Inflammatory macrophage treated with lipopolysaccharide for 4 hours (primary cell): Measurements from ENCODE around the gene TTC16.

ENCODE experiments used
- DNase-seq: peaks from one replicate; pipeline ENCODE4 v3.0.0-alpha.2; 2020

Gene TTC16

DNA sequence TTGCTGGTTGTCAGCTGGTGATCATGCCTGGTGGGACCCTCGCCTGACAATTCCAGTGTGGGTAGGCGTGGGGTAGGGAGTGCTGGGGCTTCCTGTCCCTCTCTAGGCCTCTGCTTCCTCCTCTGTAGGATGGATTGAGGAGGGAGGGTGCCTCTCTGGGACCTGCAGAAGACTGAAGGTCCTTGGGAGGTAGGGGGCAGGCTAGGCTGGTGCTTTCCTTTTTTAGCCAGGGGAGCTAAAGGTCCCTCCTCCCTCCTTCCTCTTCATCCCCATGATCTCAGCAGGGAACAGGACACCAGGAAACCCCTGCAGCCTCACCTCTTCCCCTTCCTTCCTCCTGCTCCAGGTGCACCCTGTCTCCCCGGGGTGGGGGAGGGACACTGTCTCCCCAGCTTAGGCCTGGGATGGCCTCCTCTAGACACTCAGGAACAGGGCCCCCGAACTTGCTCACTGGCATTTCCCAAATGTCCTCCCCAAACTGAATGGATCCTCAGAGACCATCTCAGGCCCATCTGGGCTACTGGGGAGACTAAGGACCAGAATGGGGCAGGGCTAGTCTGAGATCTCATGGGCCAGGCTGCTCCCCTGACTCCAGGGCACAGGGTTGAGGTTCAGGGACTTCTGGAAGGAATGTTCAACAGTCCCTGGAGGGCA is 54.2 kb downstream of the TTC16 start:
- no peak for DNase-seq

DNA sequence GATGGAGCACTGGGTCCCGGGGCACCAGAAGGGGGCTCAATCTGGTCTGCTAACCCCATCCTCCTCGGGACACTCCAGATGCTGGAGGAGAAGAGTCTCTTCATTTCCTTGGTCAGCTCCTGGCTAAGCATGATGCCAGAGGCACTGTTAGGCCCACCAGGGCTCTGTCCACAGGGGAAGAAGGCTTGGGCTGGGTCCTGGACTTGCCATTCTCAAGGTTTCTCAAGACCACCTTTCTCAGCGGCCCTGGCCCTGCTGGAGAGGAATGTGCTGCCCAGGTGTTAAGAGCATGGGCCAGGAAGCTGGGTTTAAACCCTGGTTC is 54.7 kb downstream of the TTC16 start:
- DNase-seq: no peak

DNA sequence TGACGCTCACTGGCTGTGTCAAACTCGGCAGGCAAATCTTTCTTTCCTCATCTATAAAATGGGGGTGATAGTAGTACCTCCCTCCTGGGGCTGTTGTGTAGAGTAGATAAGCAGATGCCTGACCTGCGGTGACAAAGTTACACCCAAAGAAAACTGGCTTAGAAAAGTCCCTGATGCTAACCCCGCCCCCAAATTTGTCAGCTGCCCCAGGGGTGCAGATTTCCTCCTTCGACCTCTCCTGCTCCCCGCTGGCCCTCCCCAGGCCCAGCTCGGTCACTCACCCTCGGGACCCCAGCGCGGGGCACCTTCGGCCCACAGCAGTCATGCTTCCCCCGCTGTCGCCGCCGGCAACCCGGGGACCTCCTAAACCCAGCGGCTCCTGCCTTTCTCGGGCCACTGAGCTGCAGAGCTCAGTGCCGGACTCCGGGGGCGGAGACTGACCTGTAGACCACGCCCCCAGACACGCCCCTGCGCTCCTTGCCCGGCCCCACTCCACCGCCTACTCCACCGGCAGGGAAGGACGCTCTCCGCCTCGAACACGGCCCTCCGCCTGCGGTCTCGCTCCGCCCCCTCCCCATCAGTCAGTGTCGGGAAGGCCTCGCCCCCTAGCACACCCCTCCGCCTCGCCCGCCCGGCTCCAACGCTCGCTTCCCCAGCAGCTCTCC is 55.2 kb downstream of the TTC16 start:
- DNase-seq: peak; percentile 99

DNA sequence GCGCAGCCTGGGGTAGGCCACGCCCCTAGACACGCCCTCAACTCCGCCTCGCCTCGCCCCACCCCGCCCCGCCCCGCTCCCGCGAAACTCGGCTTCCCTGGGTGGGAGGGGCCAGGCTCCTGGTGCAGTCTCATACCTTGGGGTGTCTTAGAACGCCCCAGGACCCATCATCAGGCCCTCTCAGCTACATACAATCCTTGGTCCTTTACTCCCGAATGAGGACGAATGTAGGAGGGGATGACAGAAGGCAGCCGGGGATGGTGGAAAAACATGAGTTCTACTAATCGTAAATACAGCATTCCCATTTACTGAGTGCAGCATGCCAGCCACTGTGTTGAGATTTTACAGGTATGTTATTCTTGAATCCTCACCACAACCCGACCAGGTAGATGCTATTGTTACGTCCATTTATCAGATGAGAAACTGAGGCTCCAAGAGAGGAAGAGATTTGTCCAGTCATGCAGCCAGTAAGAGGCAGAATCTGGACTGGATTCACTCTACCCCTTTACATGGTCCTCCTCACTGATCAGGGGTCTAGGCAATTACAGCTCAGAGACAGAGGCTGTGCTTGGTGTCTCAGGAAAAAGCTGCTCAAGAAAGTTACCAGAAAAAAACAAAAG is 55.8 kb downstream of the TTC16 start:
- DNase-seq: no peak

DNA sequence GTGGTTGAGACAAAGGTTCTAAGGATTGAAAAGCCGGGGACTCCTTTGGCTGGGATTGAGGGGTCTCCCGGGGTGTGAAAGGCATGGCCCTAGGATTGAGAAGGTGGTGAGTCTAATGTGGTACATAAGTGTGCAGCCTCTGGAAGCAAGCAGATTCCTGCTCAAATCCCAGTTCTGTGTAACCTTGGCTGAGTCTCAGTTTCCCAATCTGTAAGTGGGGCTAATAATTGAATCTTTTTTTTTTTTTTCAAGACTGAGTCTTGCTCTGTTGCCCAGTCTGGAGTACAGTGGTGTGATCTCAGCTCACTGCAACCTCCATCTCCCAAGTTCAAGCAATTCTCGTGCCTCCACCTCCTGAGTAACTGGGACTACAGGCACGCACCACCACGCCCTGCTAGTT is 56.7 kb downstream of the TTC16 start:
- no peak for DNase-seq

DNA sequence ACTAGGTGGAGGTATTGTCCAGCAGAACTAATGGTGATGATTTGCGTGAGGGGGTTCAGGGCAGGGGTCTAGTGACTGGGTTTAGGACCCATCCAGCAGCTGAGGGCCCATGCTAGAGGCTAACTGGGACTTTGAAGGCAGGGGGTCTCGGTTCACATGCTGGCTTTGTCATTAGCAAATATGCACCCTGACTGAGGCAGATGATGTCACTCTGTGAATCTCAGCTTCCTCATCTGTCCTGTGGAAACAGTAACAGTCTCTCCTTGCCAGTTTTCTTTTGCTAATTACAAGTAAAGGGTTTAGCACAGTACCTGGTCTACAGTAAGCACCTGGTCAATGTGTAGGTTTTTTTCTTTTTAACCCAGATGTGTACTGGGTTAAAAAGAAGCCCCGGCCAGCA is 57.4 kb downstream of the TTC16 start:
- DNase-seq: peak; percentile 64

DNA sequence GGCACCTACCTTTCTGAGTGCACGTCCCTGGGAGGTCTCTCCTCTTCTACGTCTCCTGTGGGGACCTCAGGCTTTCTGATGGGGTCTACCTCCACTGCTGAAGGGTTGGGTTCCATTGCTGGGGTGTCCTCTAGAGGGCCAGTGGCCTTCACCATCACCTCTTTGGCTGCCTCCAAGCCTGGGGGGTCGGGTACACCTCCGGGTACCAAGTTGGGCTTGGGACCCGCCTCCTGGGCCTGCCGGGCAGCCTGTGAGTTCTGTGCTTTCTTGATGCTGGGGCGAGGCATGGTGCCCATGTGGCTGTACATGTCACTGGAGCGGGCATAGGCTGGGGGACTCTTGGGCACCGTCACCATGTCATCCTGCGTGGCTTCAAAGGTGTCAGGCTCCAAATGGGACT is 58.1 kb downstream of the TTC16 start:
- DNase-seq: no peak

DNA sequence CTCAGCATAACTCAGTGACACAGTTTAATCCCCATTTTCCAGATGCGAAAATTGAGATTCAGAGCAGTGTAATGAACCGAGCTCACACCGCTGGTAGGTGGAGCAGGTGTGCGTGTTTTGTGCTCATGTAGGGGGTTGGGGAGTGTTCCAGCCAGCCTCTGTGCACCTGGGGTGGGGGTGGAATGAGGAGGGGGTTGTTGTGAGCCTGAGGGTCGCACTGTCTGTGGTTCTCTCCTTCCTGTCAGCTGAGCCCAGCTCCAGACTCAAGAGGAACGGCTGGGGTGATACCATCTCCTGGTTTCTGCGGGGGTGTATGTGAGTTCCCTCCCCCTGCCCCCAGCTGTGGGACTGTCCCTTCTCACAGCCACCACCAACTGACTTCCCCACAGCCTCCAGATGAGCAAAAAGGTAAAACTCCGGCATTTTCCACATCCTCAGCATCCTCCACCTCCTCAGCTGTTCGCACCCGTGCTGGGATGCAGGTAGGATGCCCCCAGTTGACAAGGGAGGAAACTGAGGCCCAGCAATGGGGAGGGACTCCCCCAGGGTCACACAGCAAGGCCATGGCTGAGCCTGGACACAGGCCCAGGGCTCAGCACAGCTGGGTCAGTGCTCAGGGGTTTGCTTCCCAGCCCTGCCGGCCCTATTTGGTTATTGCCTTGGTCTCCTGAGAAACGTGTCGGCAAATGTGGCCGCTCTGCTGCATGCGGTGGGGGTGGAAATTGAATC is 60.5 kb downstream of the TTC16 start:
- DNase-seq: peak; percentile 76

DNA sequence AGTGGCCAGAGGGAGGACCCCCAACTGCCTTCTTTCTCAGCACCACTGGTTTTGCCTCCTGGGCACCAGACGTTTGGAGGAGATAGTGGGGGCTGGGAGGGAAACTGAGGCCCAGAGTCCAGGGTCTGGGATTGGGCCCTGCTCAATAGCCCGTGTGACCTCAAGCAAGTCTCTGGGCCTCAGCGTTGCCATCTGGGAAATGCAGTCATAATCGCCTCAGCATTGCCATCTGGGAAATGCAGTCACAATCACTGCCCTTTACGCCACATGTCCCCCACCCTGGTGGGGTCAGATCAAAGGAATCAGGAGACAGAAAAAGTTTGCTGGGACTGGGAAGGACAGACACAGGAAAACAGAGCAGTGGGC is 61.0 kb downstream of the TTC16 start:
- DNase-seq: no peak

DNA sequence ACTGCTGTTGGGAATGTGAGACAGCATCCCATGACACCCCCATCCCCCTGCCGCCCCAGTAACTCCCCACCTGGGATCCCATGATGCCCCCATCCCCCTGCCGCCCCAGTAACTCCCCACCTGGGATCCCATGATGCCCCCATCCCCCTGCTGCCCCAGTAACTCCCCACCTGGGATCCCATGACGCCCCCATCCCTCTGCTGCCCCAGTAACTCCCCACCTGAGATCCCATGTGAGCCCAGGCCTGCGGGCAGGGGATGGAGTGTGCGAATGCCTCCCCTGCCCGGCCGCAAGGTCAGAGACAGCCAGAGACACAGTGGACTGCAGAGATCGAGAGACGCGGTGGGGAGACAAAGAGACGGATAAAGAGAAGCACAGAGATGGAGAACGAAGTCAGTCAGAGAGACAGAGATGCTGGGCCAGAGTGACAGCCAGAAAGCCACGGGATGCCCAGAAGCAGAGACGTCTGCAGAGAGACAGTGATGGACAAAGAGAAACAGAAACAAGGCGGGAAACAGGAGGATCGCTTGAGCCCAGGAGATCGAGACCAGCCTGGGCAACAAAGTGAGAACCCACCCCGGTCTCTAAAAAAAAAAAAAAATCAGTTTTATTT is 61.6 kb downstream of the TTC16 start:
- DNase-seq: no peak

DNA sequence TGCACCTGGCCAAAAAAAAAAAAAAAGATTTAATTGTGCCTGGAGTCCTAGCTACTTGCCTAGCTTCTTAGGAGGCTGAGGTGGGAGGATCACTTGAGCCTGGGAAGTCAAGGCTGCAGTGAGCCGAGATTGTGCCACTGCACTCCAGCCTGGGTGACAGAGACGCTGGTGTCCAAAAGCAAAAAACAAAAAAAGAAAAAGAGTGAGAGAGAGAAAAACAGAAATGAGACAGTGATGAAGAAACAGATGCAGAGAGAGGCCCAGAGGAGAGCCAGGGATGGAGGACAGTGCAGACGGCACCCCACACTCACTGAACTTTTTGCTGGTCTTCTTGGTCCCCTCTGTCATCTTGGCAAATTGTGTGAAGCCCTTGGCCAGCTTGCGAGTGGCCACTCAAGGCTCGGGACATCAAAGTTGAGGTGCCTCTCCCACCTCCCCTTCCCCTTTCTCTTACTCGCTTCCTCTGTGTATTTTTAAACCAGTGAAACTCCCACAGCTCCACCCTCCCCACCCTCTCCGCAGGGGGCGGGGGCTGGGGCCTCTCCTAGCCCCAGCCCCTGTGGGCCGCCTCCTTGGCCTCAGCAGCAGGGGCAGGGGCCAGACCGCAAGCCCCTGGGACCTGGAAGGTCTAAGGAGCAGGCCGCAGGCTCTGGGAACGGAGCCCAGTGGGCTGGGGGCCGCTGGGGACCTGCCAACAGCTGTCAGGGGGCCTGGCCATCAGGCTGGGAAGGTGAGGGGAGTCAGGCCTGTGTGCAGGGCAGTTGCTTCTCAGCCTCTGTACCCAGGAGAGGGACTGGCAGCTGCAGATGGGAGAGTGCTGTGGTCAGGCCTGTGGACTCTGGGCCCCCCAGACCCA is 62.6 kb downstream of the TTC16 start, which contains the start of gene SH2D3C:
SH2D3C (minus strand) TSS at position 387 of the 856 bp plus-strand sequence; CDS start at position 348, 39 bp downstream.
- peak; percentile 63 for DNase-seq

DNA sequence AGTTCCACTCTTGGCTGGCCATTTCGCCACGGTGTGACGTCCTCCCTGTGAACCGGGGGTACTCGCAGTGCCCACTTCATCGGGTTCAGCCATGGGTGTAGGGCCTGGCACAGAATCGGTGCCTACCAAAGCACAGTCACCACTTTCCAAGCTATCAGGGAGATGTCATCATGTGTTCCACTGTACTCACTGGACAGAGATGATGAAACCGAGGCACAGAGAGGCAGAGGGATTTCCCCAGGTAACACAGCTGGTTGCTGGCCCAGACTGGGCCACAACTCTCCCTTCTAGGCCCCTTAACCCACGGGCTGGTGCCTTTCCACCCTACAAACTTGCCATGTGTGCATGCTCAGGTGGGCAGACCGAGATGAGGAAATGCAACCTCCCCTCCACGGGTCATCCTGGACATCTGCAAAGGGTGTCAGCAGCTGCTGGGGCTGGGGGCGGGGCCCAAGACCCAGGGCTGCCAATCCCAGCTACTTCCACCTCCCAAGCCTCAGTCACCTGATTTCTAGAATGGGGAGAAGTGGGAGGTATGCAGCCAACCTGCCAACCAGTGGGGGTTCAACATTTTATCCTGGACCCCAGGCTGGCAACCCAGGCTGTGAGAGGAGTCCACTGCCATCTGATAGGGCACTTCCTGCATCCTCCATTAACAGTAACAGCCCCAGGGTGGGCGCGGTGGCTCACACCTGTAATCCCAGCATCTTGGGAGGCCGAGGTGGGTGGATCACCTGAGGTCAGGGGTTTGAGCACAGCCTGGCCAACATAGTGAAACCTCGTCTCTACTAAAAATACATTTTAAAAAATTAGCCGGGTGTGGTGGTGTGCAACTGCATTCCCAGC is 63.5 kb downstream of the TTC16 start:
- DNase-seq: peak; percentile 91

DNA sequence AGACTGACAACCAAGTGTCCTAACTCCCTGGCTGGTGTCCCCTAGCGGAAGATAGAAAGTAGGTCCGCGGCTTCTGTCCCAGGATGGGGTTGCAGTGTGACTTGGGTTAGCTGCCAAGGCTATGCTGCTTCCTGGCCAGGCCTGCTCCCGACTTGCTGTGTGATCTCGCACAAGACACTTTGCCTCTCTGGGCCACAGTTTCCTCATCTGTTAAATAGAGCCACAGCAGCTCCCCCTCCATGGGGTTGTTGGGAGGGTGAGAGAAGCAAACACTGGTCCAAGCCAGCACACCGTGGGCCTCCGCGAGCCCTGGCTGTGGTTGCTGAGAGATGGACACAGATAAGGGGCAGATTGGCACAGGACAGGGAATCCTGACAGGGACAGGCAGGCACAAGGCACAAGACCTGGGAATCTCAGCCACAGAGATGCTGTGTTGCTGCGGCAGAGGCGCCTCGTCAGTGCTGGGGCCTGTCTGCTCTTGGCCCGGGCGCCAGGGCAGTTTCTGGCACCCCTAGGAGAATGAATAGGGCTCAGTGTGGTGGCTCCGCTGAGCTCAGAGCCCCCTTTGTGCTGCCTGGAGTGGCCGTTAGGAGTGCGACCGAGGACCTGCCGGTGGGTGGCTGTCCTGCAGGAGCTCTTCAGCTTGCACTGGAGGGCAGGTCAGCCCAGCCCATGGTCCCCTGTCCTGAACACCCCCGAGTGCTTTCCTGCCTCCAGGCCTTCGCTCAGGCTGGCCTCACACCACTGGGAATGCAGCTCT is 64.4 kb downstream of the TTC16 start:
- DNase-seq: no peak

DNA sequence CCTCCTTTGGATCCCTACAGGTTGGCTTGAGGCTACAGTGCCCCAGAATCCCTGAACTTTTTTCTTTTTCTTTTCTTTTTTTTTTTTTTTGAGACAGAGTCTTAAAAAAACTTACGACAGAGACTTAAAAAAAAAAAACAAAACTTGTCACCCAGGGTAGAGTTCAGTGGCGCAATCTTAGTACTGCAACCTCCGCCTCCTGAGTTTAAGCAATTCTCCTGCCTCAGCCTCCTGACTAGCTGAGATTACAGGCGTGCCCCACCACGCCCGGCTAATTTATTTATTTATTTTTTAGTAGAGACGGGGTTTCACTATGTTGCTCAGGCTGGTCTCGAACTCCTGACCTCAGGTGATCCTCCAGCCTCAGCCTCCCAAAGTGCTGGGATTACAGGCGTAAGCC is 65.0 kb downstream of the TTC16 start:
- DNase-seq: peak; percentile 90
